Measurements from ENCODE around the gene SEMA4F.

DNA sequence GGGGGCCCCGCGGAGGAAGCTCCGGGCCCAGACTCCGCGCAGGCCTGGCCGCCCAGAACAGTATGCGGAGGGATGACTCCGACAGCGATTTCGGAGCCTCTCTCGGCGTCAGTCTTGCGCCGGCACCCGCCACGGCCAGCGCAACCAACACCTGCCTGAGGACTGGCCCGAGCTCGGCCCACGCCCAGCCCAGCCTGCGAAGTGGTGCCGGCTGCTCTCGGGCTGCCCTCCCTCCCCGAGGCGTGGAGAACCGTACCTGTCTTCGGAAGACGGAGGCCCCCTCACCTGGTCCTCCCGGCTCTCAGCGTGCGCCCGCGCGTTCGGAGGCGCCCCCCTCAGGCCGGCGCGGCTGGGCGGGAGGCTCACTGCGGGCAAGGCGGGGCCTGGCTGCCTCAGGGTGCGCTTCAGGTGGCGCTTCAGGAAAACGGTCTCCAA lies 6.0 kb upstream of the SEMA4F start, which contains the start of gene M1AP:
- TF ChIP-seq EZH2 (IDR thresholded peaks at IDR 0.05; ENCODE audit: insufficient read depth, poor library complexity, severe bottlenecking) (no peak), EZH2phosphoT487 (IDR thresholded peaks at IDR 0.05; ENCODE audit: insufficient read depth, low read depth) (no peak)
